Measurements from ENCODE around the gene TRABD2B. TPM values are rescaled to one million over a fixed set of nuclear protein-coding genes. Genes with fewer than 3 reads are reported as not detected.

The TRABD2B gene
- total and polyA plus RNA-seq, 2 experiments from 2014 or later = 1.6 to 2.0 TPM

DNA sequence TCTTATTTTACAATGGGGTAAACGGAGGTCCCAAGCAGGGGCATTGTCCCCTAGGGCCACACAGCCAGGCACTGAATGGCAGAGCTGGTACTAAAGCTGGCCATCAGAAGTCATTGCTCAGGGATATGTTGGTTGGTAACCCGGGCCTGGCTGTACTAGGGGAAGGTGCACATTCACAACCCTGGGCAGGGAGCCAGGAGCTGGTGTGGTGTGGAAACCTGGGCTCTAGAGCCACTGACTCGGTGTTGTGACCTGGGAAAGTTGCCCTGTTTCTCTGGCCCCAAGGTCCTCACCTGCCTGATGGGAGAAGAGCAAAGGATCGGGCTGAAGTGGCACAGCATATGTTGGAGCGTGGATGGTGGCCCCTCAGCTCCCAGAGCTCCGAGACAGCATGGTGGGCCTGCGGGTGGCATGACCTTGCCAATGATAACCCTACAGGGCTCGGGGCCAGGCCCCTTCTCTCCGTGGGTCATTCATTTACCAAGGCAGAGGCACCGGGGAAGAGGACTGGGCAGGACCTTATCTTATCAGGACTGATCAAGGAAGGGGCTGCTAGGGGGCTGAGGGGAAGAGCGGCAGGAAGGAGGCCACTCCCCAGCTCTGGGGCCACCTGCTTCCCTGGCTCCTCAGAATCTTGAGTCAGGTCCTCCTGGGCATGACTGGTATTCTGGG lies 274.1 kb downstream of the TRABD2B start:
- H3K4me1 Mint-ChIP-seq = peaks cover 9% of the 10 kb centered on the region
- Histone ChIP-seq H3K79me2 (replicated peaks; ENCODE audit: insufficient read depth) (no peaks in the 10 kb centered on the region), H3K27ac (ENCODE audit: low read depth) (no peak overlapping the region), H2AFZ (no peak overlapping the region), H3K36me3 (ENCODE audit: insufficient read depth) (no peaks in the 10 kb centered on the region), H3K27me3 (ENCODE audit: insufficient read depth) (peaks cover 33% of the 10 kb centered on the region), H3K4me2 (no peak overlapping the region), H3K9me2 (ENCODE audit: insufficient read depth) (no peaks in the 10 kb centered on the region), H3F3A (replicated peaks; ENCODE audit: low read depth) (no peaks in the 10 kb centered on the region), H4K20me1 (replicated peaks; ENCODE audit: insufficient read depth) (no peaks in the 10 kb centered on the region), H3K4me1 (ENCODE audit: insufficient read depth) (peaks cover 13% of the 10 kb centered on the region), H3K4me3 (no peak overlapping the region)
- no peaks in the 10 kb centered on the region for H3K36me3 Mint-ChIP-seq (ENCODE audit: low read depth)
- TF ChIP-seq, protein P1, sequence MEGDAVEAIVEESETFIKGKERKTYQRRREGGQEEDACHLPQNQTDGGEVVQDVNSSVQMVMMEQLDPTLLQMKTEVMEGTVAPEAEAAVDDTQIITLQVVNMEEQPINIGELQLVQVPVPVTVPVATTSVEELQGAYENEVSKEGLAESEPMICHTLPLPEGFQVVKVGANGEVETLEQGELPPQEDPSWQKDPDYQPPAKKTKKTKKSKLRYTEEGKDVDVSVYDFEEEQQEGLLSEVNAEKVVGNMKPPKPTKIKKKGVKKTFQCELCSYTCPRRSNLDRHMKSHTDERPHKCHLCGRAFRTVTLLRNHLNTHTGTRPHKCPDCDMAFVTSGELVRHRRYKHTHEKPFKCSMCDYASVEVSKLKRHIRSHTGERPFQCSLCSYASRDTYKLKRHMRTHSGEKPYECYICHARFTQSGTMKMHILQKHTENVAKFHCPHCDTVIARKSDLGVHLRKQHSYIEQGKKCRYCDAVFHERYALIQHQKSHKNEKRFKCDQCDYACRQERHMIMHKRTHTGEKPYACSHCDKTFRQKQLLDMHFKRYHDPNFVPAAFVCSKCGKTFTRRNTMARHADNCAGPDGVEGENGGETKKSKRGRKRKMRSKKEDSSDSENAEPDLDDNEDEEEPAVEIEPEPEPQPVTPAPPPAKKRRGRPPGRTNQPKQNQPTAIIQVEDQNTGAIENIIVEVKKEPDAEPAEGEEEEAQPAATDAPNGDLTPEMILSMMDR (conservative IDR thresholded peaks at IDR 0.05; ENCODE audit: low read depth in 2 of 2) = no peak
- no peak for TF ChIP-seq JUNB (IDR thresholded peaks at IDR 0.05; ENCODE audit: unreplicated experiment)
- no peak for TF ChIP-seq EZH2 (IDR thresholded peaks at IDR 0.05; ENCODE audit: low read depth, unreplicated experiment)
- no peak for TF ChIP-seq ZNF331 (CRISPR knock-in tag; IDR thresholded peaks at IDR 0.05; ENCODE audit: low read depth)
- TF ChIP-seq ZNF114 (CRISPR knock-in tag; IDR thresholded peaks at IDR 0.05) = no peak
- no peak for TF ChIP-seq STAT1 (IDR thresholded peaks at IDR 0.05; ENCODE audit: unreplicated experiment)
- TF ChIP-seq NANOG (IDR thresholded peaks at IDR 0.05; ENCODE audit: borderline replicate concordance) = no peak
- TF ChIP-seq, protein P2, sequence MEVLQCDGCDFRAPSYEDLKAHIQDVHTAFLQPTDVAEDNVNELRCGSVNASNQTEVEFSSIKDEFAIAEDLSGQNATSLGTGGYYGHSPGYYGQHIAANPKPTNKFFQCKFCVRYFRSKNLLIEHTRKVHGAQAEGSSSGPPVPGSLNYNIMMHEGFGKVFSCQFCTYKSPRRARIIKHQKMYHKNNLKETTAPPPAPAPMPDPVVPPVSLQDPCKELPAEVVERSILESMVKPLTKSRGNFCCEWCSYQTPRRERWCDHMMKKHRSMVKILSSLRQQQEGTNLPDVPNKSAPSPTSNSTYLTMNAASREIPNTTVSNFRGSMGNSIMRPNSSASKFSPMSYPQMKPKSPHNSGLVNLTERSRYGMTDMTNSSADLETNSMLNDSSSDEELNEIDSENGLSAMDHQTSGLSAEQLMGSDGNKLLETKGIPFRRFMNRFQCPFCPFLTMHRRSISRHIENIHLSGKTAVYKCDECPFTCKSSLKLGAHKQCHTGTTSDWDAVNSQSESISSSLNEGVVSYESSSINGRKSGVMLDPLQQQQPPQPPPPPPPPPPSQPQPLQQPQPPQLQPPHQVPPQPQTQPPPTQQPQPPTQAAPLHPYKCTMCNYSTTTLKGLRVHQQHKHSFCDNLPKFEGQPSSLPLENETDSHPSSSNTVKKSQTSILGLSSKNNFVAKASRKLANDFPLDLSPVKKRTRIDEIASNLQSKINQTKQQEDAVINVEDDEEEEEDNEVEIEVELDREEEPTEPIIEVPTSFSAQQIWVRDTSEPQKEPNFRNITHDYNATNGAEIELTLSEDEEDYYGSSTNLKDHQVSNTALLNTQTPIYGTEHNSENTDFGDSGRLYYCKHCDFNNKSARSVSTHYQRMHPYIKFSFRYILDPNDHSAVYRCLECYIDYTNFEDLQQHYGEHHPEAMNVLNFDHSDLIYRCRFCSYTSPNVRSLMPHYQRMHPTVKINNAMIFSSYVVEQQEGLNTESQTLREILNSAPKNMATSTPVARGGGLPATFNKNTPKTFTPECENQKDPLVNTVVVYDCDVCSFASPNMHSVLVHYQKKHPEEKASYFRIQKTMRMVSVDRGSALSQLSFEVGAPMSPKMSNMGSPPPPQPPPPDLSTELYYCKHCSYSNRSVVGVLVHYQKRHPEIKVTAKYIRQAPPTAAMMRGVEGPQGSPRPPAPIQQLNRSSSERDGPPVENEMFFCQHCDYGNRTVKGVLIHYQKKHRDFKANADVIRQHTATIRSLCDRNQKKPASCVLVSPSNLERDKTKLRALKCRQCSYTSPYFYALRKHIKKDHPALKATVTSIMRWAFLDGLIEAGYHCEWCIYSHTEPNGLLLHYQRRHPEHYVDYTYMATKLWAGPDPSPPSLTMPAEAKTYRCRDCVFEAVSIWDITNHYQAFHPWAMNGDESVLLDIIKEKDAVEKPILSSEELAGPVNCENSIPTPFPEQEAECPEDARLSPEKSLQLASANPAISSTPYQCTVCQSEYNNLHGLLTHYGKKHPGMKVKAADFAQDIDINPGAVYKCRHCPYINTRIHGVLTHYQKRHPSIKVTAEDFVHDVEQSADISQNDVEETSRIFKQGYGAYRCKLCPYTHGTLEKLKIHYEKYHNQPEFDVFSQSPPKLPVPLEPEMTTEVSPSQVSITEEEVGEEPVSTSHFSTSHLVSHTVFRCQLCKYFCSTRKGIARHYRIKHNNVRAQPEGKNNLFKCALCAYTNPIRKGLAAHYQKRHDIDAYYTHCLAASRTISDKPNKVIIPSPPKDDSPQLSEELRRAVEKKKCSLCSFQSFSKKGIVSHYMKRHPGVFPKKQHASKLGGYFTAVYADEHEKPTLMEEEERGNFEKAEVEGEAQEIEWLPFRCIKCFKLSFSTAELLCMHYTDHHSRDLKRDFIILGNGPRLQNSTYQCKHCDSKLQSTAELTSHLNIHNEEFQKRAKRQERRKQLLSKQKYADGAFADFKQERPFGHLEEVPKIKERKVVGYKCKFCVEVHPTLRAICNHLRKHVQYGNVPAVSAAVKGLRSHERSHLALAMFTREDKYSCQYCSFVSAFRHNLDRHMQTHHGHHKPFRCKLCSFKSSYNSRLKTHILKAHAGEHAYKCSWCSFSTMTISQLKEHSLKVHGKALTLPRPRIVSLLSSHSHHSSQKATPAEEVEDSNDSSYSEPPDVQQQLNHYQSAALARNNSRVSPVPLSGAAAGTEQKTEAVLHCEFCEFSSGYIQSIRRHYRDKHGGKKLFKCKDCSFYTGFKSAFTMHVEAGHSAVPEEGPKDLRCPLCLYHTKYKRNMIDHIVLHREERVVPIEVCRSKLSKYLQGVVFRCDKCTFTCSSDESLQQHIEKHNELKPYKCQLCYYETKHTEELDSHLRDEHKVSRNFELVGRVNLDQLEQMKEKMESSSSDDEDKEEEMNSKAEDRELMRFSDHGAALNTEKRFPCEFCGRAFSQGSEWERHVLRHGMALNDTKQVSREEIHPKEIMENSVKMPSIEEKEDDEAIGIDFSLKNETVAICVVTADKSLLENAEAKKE (CRISPR knock-in tag; IDR thresholded peaks at IDR 0.05) = no peak
- TF ChIP-seq EZH2phosphoT487 (IDR thresholded peaks at IDR 0.05; ENCODE audit: unreplicated experiment) = no peak
- no peak for TF ChIP-seq POLR2AphosphoS5 (IDR thresholded peaks at IDR 0.05; ENCODE audit: low read depth)
- TF ChIP-seq, protein P3, sequence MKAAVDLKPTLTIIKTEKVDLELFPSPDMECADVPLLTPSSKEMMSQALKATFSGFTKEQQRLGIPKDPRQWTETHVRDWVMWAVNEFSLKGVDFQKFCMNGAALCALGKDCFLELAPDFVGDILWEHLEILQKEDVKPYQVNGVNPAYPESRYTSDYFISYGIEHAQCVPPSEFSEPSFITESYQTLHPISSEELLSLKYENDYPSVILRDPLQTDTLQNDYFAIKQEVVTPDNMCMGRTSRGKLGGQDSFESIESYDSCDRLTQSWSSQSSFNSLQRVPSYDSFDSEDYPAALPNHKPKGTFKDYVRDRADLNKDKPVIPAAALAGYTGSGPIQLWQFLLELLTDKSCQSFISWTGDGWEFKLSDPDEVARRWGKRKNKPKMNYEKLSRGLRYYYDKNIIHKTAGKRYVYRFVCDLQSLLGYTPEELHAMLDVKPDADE (IDR thresholded peaks at IDR 0.05) = no peak
- no peak for TF ChIP-seq CREB1 (CRISPR knock-in tag; IDR thresholded peaks at IDR 0.05; ENCODE audit: low read depth)
- TF ChIP-seq, protein P4, sequence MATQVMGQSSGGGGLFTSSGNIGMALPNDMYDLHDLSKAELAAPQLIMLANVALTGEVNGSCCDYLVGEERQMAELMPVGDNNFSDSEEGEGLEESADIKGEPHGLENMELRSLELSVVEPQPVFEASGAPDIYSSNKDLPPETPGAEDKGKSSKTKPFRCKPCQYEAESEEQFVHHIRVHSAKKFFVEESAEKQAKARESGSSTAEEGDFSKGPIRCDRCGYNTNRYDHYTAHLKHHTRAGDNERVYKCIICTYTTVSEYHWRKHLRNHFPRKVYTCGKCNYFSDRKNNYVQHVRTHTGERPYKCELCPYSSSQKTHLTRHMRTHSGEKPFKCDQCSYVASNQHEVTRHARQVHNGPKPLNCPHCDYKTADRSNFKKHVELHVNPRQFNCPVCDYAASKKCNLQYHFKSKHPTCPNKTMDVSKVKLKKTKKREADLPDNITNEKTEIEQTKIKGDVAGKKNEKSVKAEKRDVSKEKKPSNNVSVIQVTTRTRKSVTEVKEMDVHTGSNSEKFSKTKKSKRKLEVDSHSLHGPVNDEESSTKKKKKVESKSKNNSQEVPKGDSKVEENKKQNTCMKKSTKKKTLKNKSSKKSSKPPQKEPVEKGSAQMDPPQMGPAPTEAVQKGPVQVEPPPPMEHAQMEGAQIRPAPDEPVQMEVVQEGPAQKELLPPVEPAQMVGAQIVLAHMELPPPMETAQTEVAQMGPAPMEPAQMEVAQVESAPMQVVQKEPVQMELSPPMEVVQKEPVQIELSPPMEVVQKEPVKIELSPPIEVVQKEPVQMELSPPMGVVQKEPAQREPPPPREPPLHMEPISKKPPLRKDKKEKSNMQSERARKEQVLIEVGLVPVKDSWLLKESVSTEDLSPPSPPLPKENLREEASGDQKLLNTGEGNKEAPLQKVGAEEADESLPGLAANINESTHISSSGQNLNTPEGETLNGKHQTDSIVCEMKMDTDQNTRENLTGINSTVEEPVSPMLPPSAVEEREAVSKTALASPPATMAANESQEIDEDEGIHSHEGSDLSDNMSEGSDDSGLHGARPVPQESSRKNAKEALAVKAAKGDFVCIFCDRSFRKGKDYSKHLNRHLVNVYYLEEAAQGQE (IDR thresholded peaks at IDR 0.05; ENCODE audit: unreplicated experiment) = no peak
- no peaks in the 10 kb centered on the region for H3K9me3 Mint-ChIP-seq
- H3K27ac Mint-ChIP-seq = no peak overlapping the region
- no peak overlapping the region for H3K4me3 Mint-ChIP-seq
- no peak for ATAC-seq
- DNase-seq (ENCODE audit: low spot score) = no peak
- peaks cover 45% of the 10 kb centered on the region for H3K27me3 Mint-ChIP-seq (ENCODE audit: insufficient read depth, low read depth, poor library complexity)
